GM21825 (cell line): ENCODE measurements around the gene VCL.
"Not testable (repeated sequence)": the region's sequence is repeated elsewhere in the genome, so short reads cannot be mapped to it uniquely, and the experiment has no call there.

ENCODE experiments used
- ATAC-seq: cut with Tn5 transposase; IDR thresholded peaks from one replicate; pipeline ENCODE4 v1.9.1; 2021; ENCODE audit warnings: mild to moderate bottlenecking, moderate library complexity; ENCODE audit not compliant: unreplicated experiment

VCL gene

DNA sequence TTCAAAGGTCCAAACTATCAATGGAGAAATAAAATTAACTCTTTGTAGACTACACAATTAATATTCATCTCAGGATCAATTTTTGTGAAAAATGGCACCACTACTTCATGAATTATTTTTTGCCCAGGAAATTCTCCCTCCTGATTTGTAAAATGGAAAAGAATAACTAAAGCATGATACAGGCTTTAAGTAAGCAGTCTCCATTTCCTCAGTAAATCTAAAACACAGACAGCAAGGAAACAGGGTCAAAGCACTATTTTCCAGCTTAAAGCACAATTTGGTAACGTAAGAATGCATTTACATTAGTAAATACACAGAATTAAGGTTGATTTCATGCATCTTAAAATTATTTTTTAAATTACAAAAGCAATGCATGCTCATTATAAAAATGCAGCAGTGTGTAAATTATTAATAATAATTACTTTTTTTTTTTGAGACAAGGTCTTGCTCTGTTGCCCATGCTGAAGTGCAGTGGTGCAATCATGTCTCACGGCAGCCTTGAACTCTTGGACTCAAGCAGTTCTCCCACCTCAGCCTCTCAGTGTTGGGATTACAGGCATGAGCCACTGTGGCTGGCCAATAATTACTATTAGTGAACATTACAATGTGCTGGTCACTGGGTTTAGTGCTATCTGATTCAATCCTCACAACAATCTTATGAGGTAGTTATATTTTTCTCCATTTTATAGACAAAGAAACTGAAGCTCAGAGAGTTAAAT lies 26.1 kb upstream of the VCL start:
- no peak for ATAC-seq

DNA sequence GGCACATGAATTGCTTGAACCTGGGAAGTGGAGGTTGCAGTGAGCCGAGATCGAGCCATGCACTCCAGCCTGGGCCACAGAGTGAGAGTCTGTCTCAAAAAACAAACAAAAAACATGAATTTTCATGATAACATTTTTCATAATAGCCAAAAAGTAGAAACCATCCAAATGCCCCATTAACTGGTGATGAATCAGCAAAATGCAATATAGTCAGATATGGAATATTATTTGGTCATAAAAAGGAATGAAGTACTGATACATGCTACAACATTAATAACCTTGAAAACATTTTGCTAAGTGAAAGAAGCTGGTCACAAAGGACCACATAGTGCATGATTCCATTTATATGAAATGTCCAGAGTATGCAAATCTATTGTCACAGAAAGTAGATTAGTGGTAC lies 24.5 kb upstream of the VCL start:
- no peak for ATAC-seq

DNA sequence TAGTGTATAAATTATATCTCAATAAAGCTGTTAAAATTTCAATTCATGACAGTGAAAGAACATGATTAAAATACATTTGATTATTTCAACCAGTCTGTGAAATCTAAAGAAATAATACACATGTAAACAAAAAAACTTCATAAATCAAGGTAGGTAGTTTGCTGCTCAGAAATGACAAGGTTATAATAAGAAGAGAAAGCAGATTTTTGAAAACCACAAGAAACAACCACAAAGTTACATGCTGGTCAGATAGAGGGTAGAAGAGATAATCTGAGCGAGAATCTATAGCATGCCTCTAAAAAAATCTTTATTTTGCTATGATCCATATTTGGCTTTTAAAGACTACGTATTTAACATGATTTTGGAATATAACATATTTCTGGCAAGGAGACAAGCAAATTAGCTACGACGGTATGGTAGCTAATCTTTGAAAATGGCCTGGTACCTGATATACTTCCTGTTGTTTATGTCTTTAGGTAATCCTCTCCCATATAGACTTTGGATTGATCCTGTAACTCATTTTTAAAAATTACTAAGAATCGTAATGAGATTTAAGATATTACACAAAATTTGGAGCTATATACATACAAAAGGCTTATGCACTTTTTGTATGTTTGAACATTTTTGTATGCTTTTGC lies 23.5 kb upstream of the VCL start:
- no peak for ATAC-seq

DNA sequence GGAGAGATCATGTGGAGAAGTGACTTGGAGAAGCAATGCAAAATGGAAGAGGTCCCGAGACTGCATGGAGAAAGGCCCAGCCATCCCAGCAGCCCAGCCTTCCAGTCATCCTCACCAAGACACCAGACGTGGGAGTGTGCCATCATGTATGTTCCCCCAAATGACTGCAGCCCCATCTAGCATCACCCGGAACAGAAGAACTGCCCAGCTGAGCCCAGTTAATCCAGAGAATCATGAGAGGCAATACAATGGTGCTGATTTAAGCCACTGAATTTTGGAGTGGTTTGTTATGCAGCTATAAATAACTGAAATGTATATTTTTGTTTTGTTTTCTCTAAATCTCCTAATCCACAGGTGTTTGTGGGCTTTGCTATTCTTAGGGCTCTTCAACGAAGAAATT lies 22.5 kb upstream of the VCL start:
- ATAC-seq, result no peak

DNA sequence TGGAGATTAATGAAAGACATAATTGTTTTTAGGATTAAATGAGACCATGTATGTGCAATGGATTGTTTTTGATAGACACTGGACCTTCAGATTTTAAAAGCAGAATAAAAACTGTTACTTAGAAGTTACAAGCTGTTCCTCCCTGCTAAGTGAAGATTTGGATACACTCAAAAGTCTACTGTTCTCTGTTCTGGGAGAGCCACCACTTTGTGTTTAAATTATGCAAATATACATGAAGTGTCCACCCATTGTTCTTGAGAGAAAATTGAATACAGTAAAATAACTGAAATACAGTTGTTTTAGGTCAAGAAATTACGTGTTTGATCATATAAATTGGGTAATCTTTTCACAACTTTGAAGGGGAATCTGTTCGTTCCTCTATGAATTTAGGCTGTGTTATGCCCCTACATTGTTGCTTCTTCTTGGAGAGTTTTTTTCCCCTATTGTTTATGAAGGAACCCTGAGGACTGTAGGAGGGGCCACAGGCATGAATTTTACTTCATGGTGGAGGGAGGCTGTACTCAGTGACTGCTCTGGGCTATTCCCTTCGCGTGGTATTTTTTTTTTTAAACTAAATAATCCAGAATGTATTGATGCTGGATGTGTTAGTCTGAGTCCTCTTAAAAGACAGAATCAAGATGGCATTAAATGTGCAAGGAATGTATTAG lies 18.6 kb upstream of the VCL start:
- no peak for ATAC-seq

DNA sequence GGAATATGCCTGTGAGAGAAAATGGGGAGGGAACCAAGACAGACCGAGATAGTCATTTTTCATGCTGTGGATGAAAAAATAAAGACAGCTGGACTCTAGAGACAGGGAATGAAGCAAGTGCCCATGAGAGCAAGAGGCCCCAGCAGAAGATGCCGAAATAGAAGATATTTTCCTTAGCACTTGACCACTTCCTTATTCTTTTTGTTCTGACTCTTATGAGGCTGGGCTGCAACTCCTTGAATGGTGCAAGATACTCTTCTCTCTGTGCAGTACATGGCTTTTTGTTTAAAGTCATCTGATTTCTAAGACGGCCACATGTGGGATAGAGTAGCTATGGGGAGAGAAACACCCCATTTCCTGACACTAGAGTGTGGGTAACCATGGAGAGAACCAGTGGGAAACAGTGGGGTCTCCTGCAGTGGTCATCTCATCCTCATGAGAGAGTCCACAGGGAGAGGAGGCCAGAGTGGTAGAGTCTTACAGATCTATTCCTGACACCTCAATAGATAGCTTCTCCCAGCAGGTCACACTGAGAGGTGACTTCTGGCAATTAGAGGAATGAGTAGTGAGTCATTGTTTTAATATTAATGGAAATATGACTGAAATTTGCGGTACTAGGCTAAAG lies 18.0 kb upstream of the VCL start:
- no peak for ATAC-seq

DNA sequence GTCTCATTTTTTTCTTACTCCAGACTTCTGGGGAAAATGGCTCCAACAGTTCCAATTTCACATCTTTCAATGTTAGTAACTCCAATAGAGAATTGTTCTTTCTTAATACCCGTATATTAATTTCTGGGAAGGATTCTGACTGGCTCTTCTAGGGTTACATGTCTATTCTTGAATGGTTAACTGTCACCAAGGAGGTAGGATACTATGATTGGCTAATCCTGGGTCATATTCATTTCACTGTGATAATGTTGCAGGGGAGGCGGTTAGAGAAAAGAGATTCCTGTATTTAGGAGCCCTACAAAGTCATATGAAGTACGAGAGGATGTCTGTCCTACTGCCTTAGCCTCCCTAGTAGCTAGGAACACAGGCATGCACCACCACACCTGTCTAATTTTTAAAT lies 16.1 kb upstream of the VCL start:
- no peak for ATAC-seq

DNA sequence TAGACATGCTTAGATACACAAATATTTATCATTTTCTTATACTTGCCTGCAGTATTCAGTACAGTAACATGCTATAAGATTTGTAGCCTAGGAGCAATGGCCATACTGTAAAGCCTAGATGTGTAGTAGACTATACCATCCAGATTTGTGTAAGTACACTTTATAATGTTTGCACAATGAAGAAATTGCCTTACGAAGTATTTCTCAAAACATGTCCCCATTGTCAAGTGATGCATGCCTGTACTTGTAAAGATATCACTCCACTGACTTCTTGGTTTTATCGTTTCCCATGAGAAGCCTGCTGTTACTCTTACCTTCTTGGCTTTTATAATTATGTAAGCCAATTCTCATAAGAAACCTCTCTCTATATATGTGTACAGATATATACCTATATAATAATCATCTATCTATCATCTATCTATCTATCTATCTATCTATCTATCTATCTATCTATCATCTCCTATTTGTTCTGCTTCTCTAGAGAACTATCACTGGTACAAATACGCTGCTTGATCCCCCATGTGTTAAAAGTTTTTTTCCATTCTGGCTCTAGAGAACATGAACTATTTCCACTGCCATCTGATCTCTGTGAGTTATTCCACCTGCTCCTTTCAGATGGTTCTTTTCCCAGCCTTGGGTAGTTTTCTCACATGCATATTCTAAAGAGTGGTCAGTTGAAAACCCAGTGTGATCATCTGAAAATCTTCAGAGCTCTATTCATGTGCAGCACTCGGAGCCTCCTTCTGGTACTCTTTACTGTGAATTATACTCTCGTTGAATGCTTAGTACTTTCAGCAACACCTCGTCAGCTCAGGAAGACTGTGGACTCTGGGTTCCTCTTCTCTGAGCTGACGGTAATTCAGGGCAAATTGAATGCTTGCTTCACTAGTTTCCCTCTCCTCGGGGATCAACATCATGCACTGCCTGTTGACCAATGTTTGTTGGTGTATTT lies 14.5 kb upstream of the VCL start:
- no peak for ATAC-seq

DNA sequence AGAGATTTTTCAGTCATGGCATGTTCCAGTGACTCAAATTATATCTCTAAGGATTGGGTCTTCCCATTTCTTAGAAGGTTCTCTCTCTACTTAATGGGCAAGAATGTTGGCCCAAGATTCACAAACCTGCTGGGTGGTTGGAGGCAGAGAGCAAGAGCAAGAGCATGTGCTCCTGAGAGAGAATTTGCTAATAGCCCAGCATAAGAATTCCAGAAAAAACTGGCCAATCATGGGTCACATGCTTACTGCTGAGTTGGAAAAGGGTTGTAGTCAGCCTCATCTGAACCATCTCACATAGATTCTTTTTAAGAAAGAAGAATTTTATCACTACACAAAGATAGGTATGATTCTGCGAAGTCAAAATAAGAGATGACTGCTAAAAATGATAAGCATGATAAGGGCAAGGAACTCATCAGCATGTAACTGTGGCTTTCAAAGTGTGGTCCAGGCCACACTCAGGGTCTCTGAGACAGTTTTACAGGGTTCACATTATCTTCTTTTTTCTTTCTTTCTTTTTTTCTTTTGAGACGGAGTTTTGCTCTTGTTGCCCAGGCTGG lies 8.2 kb upstream of the VCL start:
- ATAC-seq, result no peak

DNA sequence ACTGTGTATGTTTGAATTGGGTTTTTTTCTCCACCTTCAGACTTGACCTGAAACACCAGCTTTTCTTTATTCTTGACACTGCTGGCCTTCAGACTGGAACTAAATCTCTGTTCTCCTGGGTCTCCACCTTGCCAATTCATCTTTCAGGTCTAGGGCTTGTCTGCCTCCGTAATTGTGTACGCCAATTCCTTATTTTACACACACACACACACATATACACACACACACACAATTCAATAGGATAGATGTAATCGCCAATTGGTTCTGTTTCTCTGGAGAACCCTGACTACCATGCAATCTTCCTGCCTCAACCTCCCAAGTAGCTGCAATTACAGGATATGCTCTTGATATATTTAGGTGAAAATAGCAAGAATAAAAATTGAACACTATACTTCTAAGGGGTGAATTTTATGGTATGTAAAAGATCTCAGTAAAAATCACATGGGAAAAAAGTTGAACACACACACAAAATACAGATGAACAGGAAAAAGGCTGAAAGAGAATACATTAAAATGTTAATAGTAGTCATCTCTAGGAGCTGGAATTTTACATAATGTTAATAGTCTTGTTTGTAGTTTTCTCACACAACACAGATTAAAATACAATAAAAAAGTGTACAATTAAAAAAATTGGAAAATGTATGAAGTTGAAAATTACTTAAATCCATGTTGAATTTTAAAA lies 6.6 kb upstream of the VCL start:
- ATAC-seq, result no peak

DNA sequence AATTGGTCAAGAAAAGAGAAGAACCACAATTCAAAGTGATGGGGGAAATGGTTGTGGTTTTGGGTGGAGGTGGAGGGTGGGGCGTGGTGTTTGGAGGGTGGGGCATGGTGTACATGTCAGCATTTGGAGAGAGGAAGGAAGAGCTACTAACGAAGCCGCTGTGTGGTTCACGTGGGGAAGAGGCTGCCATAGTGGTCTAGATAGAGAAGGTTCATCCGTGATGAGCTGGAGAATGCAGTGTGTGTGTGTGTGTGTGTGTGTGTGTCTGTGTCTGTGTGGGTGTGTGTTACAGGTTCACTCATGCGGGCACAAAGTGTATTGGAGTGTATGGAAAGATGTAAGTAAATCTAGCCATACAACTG lies 6.1 kb upstream of the VCL start:
- ATAC-seq, result peak; percentile 60

DNA sequence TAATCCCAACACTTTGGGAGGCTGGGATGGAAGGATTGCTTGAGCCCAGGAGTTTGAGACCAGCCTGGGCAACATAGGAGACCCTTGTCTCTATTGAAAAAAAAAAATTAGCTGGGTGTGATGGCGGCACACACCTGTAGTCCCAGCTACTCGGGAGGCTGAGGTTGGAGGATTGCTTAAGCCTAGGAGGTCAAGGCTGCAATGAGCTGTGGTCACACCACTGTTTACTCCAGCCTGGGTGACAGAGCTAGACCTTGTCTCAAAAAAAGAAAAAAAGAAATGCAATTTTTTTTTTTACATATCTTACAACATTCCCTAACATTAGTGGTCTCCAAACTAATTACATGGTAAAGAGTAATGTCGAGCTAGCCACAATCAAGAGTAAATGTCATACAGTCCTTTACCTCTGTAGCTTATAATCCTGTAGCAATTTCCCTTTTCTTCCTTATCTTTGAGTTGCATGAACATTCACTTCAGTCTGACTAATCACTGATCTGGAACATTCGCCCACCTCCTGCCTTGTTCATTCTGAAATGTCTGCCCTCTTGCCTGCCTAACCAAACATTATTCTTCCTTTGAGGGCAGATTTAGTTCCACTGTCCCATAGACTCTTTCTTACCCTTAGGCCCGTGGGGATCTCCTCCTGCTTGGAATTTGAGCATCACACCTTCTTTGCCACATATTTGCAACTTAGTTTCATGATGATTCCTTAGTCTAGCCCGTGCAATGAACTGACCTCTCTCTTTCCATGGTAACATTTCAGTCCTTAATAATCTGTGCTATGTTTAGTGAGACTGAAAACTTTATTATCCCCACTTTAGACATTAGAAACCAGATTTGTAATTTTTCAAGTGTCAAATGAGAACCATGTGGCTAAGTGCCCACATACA lies 4.8 kb upstream of the VCL start:
- no peak for ATAC-seq

DNA sequence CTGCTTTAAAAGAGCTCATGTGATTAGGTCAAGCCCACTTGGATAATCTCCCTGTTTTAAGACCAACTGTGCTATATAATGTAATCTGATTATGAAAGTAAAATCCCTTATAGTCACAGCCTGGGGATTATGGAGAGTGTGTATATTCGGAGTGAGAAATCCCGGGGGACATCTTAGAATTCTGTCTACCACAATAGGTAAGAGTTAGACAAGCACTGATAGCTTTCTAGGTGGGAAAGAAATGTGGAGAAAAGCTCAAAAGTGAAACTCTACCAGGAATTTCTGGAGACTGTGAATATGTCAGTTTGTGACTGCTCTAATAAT lies 2.9 kb upstream of the VCL start:
- ATAC-seq, result no peak

DNA sequence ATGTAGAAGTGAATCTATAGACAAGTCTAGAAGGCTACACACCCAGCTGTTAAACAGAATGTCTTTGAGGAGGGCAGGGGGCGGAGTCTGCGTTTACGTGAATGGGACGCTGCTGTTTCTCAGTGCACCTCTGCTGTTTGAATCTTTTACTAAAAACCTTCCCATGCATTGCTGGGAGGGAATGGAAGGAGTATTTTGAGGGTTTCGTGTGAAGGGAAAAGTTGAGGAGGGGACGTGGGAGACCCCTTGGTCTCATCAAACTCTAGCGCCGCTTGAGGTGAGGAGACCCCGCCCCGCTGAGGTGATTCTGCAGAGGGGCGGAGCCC lies 492 bp upstream of the VCL start:
- ATAC-seq, result peak; percentile 13

DNA sequence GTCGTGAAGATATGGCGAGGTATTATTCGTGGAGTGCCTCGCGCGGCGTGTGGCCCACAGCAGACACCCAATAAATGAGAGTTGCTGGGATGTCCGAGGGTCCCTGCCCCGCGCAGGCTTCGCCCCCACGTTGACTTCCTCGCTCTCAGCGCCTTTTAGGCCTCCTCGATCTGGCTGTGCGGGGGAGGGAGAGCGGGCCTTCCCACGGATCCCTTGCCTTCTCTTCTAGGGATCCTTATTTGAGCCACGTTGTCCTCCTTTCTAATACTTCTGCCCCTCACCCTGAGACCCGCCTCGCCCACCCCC lies 660 bp downstream of the VCL start:
- no peak for ATAC-seq

DNA sequence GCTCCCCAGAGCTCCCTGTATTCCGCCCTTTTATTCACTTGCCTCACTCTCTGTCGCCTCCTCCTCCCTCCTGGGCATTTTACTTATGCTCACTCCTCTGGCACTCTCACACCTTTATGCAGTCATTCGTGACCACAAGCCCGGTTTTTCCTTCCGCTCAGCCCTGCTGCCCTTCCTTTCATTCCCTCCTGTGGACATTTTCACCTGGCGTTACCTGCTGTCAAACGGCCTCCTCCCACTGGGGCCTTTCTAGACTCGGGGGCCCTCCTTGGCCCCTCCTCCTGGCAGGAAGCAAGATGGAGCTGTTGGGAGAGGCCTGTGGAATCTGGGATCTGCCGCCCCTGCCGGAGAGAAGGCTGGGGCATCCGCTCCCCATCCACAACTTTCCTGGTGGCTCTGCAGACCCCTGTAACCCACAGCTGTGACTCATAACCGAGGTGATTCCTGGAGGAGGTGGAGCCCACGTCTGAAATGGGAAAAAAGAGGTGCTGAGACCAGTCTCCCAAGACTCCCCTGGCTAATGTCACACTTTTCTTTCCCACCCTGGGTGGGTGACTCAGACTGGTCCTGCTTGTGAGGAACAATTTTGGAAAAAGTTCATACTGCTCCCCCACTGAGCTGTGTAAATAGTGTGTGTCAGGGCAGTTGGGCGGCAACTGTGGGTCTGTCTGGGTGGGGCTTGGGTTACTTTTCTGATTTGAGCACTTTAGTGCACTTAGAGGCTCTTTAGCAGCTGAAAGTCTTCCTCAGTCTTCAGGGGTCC lies 1.2 kb downstream of the VCL start:
- no peak for ATAC-seq

DNA sequence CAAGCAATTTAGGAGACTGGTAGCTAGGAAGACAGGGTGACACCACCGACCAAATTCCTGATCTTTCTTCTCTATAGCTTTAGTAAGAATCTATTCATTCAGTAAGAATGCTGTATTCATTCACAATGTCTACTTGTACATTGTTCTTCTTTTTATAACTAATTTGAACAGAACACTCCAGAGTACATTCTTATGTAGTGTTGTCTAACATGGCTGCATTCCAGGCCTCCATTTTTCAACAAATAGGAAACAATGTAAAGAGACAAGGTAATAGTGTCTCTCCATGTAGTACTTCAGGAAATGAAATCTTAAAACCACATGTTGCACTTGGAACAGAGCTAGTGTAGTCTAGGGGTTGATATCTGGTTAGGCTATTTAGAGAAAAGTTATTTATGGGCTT lies 1.8 kb downstream of the VCL start:
- no peak for ATAC-seq

DNA sequence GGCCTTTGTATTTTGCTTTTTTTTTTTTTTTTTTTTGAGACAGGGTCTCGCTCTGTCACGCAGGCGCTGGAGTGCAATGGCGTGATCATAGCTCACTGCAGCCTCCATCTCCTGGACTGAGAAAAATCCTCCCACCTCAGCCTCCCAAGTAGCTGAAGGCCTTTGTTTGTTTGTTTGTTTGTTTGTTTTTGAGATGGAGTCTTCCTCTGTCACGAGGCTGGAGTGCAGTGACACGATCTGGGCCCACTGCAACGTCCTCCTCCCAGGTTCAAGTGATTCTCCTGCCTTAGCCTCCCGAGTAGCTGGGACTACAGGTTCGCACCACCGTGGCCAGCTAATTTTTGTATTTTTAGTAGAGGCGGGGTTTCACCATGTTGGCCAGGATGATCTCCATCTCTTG lies 2.3 kb downstream of the VCL start:
- not testable (repeated sequence) for ATAC-seq
